Ishikawa (cell line): ENCODE results near the gene SOX14.

ENCODE experiments used
- CEBPB ChIP-seq: IDR thresholded peaks from 2 replicates; pipeline ENCODE4 v1.6.1; 2012
- CREB1 ChIP-seq: IDR thresholded peaks from 2 replicates; pipeline ENCODE4 v1.6.1; 2012; ENCODE audit warnings: low read depth
- EGR1 ChIP-seq: IDR thresholded peaks from 2 replicates; pipeline ENCODE4 v1.6.1; 2012
- EP300 ChIP-seq: IDR thresholded peaks from 2 replicates; pipeline ENCODE4 v1.6.1; 2012; ENCODE audit warnings: borderline replicate concordance
- FOXM1 ChIP-seq: IDR thresholded peaks from 2 replicates; pipeline ENCODE4 v1.6.1; 2012; ENCODE audit warnings: low read depth, borderline replicate concordance
- MAX ChIP-seq: IDR thresholded peaks from 2 replicates; pipeline ENCODE4 v1.6.1; 2012
- NFIC ChIP-seq: IDR thresholded peaks from 2 replicates; pipeline ENCODE4 v1.6.1; 2012
- RAD21 ChIP-seq: IDR thresholded peaks from 2 replicates; pipeline ENCODE4 v1.6.1; 2012; ENCODE audit warnings: low read depth
- TAF1 ChIP-seq: IDR thresholded peaks from 2 replicates; pipeline ENCODE4 v1.6.1; 2012; ENCODE audit warnings: low read depth, mild to moderate bottlenecking
- TCF12 ChIP-seq: IDR thresholded peaks from 2 replicates; pipeline ENCODE4 v1.6.1; 2012; ENCODE audit warnings: low read depth
- TEAD4 ChIP-seq: IDR thresholded peaks from 2 replicates; pipeline ENCODE4 v1.6.1; 2012
- YY1 ChIP-seq: IDR thresholded peaks from 2 replicates; pipeline ENCODE4 v1.6.1; 2012; ENCODE audit warnings: low read depth
- ZBTB7A ChIP-seq: IDR thresholded peaks from 2 replicates; pipeline ENCODE4 v1.6.1; 2012; ENCODE audit warnings: low read depth
- TF ChIP-seq, protein P1 (sequence below): IDR thresholded peaks from 2 replicates; pipeline ENCODE4 v1.6.1; 2012
- TF ChIP-seq, protein P2 (sequence below): IDR thresholded peaks from 2 replicates; pipeline ENCODE4 v1.6.1; 2012; ENCODE audit warnings: low read depth, mild to moderate bottlenecking

The SOX14 gene

DNA sequence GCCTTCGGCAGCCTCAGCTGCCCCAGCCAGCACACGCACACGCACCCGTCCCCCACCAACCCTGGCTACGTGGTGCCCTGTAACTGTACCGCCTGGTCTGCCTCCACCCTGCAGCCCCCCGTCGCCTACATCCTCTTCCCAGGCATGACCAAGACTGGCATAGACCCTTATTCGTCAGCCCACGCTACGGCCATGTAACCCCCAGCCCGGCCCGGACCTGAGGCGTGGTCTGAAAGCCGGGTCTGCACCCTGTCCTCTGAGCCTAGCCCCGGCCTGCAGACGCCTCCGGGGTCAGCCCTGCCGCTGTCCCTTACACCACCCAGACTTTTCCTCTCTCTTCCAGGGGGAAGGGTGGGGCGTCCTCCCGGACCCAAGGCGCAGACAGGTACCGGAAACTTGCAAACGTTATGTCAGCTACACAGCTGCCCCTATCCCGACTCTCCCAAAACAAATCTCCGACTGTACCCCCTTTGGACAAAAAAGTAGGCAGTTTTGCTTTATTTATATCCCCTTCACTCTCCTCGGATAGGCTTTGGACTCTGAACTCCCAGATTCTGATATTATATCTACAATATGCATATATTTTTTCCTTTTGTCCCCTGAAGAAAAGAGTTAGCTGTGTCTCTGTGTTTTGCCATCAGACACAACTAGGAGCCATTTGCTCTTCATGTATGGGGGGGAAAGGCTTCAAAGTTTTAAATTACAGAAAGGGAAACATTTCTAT is 1.4 kb downstream of the SOX14 start:
- TF ChIP-seq EGR1 (no peak), TAF1 (no peak), MAX (no peak)
- TF ChIP-seq, protein P1, sequence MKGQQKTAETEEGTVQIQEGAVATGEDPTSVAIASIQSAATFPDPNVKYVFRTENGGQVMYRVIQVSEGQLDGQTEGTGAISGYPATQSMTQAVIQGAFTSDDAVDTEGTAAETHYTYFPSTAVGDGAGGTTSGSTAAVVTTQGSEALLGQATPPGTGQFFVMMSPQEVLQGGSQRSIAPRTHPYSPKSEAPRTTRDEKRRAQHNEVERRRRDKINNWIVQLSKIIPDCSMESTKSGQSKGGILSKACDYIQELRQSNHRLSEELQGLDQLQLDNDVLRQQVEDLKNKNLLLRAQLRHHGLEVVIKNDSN, result no peak

DNA sequence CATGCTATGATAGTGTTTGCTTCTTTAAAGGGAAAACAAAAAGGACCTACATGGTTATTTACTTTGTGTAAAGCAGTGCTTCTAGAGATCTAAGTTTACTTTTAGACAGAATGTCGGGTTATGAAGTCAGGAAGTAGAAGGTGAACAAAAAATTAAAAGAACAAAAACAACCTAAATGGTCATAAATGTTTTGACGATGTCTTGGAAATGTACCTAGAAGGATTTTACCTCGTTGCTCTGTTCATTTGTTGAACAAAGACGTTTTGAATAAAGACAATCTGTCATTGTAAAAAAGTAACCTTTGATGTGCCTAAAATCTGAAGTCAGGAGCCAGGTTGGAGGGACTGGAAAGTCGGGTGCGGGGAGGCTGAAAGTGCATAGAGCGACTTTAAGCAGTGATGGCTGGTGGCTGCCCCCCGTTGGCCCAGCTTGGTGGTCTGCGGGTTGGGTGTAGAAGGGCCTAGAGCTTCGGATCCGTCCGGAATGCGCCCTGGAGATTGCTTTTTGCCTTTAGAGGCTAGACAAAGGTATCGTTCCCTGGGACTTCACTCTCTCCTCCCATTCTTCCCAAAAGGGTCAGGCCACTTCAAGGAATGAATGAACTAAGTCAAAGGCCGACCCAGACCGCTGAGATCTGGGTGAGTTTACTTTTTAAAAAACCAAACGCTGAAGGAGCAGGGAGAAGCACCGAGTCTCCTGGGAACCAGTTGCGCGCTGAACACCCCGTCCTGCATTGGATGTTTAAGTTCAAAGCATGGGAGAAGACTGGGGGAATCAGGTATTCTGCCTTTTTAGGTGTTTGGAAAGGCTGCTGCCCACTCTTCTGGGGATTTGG is 2.1 kb downstream of the SOX14 start:
- TF ChIP-seq NFIC (no peak), YY1 (no peak), TCF12 (no peak), EP300 (no peak), MAX (no peak), FOXM1 (no peak), ZBTB7A (no peak), TAF1 (no peak), CEBPB (no peak), EGR1 (no peak)
- TF ChIP-seq, protein P2, sequence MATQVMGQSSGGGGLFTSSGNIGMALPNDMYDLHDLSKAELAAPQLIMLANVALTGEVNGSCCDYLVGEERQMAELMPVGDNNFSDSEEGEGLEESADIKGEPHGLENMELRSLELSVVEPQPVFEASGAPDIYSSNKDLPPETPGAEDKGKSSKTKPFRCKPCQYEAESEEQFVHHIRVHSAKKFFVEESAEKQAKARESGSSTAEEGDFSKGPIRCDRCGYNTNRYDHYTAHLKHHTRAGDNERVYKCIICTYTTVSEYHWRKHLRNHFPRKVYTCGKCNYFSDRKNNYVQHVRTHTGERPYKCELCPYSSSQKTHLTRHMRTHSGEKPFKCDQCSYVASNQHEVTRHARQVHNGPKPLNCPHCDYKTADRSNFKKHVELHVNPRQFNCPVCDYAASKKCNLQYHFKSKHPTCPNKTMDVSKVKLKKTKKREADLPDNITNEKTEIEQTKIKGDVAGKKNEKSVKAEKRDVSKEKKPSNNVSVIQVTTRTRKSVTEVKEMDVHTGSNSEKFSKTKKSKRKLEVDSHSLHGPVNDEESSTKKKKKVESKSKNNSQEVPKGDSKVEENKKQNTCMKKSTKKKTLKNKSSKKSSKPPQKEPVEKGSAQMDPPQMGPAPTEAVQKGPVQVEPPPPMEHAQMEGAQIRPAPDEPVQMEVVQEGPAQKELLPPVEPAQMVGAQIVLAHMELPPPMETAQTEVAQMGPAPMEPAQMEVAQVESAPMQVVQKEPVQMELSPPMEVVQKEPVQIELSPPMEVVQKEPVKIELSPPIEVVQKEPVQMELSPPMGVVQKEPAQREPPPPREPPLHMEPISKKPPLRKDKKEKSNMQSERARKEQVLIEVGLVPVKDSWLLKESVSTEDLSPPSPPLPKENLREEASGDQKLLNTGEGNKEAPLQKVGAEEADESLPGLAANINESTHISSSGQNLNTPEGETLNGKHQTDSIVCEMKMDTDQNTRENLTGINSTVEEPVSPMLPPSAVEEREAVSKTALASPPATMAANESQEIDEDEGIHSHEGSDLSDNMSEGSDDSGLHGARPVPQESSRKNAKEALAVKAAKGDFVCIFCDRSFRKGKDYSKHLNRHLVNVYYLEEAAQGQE, result no peak

- no peak for TF ChIP-seq EP300
- no peak for TF ChIP-seq YY1
- no peak for TF ChIP-seq TAF1
- no peak for TF ChIP-seq TEAD4
- TF ChIP-seq, protein P2, result no peak
- TF ChIP-seq MAX, result no peak
- no peak for TF ChIP-seq ZBTB7A
Observed at GRCh38 chr3:137766876-137767537, 2.9 kb downstream of the SOX14 start.

GRCh38 chr3:137767538-137768360 is 3.6 kb downstream of the SOX14 start:
- no peak for TF ChIP-seq RAD21
- TF ChIP-seq MAX, result no peak
- no peak for TF ChIP-seq CREB1
- no peak for TF ChIP-seq TCF12
- no peak for TF ChIP-seq YY1
- TF ChIP-seq, protein P2, result no peak
- TF ChIP-seq NFIC, result no peak
- no peak for TF ChIP-seq TAF1
- TF ChIP-seq ZBTB7A, result no peak
- no peak for TF ChIP-seq TEAD4
